ENCODE results near the gene CLDND1.

Gene CLDND1

GRCh38 chr3:98565237-98565643 is 42.5 kb upstream of the CLDND1 start:
- H3K36me3 ChIP-seq (ENCODE audit: low read length): no peaks in the 10 kb centered on the region
- TF ChIP-seq, protein P1, sequence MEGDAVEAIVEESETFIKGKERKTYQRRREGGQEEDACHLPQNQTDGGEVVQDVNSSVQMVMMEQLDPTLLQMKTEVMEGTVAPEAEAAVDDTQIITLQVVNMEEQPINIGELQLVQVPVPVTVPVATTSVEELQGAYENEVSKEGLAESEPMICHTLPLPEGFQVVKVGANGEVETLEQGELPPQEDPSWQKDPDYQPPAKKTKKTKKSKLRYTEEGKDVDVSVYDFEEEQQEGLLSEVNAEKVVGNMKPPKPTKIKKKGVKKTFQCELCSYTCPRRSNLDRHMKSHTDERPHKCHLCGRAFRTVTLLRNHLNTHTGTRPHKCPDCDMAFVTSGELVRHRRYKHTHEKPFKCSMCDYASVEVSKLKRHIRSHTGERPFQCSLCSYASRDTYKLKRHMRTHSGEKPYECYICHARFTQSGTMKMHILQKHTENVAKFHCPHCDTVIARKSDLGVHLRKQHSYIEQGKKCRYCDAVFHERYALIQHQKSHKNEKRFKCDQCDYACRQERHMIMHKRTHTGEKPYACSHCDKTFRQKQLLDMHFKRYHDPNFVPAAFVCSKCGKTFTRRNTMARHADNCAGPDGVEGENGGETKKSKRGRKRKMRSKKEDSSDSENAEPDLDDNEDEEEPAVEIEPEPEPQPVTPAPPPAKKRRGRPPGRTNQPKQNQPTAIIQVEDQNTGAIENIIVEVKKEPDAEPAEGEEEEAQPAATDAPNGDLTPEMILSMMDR (IDR thresholded peaks at IDR 0.05; ENCODE audit: insufficient read depth, low read length, poor library complexity, severe bottlenecking): no peak
- no peak for TF ChIP-seq EZH2phosphoT487 (conservative IDR thresholded peaks at IDR 0.05; ENCODE audit: low read length)
- peak overlapping the region; percentile 92 for H3K27ac ChIP-seq (ENCODE audit: low read depth, low read length)
- peak overlapping the region; percentile 22 for H3K4me3 ChIP-seq (ENCODE audit: insufficient read depth, low read length, poor library complexity, severe bottlenecking)
- peak overlapping the region; percentile 51 for H3K9ac ChIP-seq (ENCODE audit: low read length)
- no peaks in the 10 kb centered on the region for H4K20me1 ChIP-seq (ENCODE audit: low read depth, low read length)
- H3K9me2 ChIP-seq (replicated peaks; ENCODE audit: insufficient read depth, low read length): no peaks in the 10 kb centered on the region
- H3F3A ChIP-seq (ENCODE audit: insufficient read depth): peaks cover 66% of the 10 kb centered on the region
- peak overlapping the region; percentile 65 for H2AFZ ChIP-seq (ENCODE audit: low read depth, low read length, severe bottlenecking)
- H3K27me3 ChIP-seq (ENCODE audit: low read length): no peaks in the 10 kb centered on the region
- peak overlapping the region; percentile 80 for H3K4me2 ChIP-seq (ENCODE audit: low read depth, low read length, poor library complexity, severe bottlenecking)
- H3K79me2 ChIP-seq (ENCODE audit: insufficient read depth, low read length): no peaks in the 10 kb centered on the region
- H3K9me3 ChIP-seq (ENCODE audit: insufficient read depth, low read length): no peaks in the 10 kb centered on the region

- Histone ChIP-seq H3K27me3 (ENCODE audit: low read length) (no peaks in the 10 kb centered on the region), H3K4me2 (ENCODE audit: low read depth, low read length, poor library complexity, severe bottlenecking) (peak overlapping the region; percentile 80), H3K79me2 (ENCODE audit: insufficient read depth, low read length) (no peaks in the 10 kb centered on the region), H2AFZ (ENCODE audit: low read depth, low read length, severe bottlenecking) (no peak overlapping the region), H3K9ac (ENCODE audit: low read length) (peak overlapping the region; percentile 51), H3K36me3 (ENCODE audit: low read length) (no peaks in the 10 kb centered on the region), H3K9me2 (replicated peaks; ENCODE audit: insufficient read depth, low read length) (no peaks in the 10 kb centered on the region), H3K27ac (ENCODE audit: low read depth, low read length) (peak overlapping the region; percentile 92), H3K4me3 (ENCODE audit: insufficient read depth, low read length, poor library complexity, severe bottlenecking) (peak overlapping the region; percentile 22), H4K20me1 (ENCODE audit: low read depth, low read length) (no peaks in the 10 kb centered on the region), H3F3A (ENCODE audit: insufficient read depth) (peaks cover 69% of the 10 kb centered on the region), H3K9me3 (ENCODE audit: insufficient read depth, low read length) (no peaks in the 10 kb centered on the region)
- TF ChIP-seq, protein P1 (IDR thresholded peaks at IDR 0.05; ENCODE audit: insufficient read depth, low read length, poor library complexity, severe bottlenecking): no peak
- TF ChIP-seq EZH2phosphoT487 (conservative IDR thresholded peaks at IDR 0.05; ENCODE audit: low read length): no peak
Observed at GRCh38 chr3:98564282-98565005, 41.7 kb upstream of the CLDND1 start.

DNA sequence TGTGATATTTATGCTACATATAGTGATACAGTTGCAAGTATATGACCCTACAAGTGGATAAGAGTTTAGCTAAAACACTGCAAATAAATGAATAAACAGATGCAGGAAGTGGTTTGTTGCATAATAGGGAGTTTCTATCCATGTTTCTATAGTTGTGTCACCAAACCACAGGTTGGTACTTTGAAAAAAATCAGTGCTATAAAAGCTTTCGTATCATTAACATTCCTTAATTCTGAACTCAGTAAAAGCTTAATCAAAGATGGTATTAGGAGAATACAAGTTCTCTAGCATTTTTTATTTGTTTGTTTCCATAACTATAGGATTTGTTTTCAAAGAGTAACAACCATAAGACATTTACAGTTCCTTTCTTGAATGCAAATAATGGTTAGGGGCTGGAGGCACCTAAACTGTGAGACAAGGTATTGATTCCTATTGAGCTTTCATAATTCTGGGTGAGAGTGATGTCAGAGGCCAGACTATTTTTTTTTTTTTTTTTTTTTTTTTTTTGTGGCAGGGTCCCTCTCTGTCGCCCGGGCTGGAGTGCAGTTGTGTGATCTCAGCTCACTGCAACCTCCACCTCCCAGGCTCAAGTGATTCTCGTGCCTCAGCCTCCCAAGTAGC is 41.1 kb upstream of the CLDND1 start:
- Histone ChIP-seq H3K27ac (ENCODE audit: low read depth, low read length) (peak overlapping the region; percentile 92), H3K27me3 (ENCODE audit: low read length) (no peaks in the 10 kb centered on the region), H3K9me2 (replicated peaks; ENCODE audit: insufficient read depth, low read length) (no peaks in the 10 kb centered on the region), H4K20me1 (ENCODE audit: low read depth, low read length) (no peaks in the 10 kb centered on the region), H3K36me3 (ENCODE audit: low read length) (no peaks in the 10 kb centered on the region), H3K9me3 (ENCODE audit: insufficient read depth, low read length) (no peaks in the 10 kb centered on the region), H3K9ac (ENCODE audit: low read length) (peak overlapping the region; percentile 39), H2AFZ (ENCODE audit: low read depth, low read length, severe bottlenecking) (no peak overlapping the region), H3F3A (ENCODE audit: insufficient read depth) (peaks cover 69% of the 10 kb centered on the region), H3K79me2 (ENCODE audit: insufficient read depth, low read length) (no peaks in the 10 kb centered on the region), H3K4me2 (ENCODE audit: low read depth, low read length, poor library complexity, severe bottlenecking) (peak overlapping the region; percentile 80), H3K4me3 (ENCODE audit: insufficient read depth, low read length, poor library complexity, severe bottlenecking) (no peak overlapping the region)
- TF ChIP-seq EZH2phosphoT487 (conservative IDR thresholded peaks at IDR 0.05; ENCODE audit: low read length): no peak
- TF ChIP-seq, protein P1 (IDR thresholded peaks at IDR 0.05; ENCODE audit: insufficient read depth, low read length, poor library complexity, severe bottlenecking): no peak

All from SU-DHL-6 (cell line).